Measurements from ENCODE around the gene AP1M2. TPM values are rescaled to one million over a fixed set of nuclear protein-coding genes. Genes with fewer than 3 reads are reported as not detected.
A peak's percentile ranks its signal among the peaks of the same experiment; 100 is the strongest.

Gene AP1M2
- total RNA-seq, 1 experiment from 2014 or later = 127 TPM

- no peak for TF ChIP-seq ZNF121 (CRISPR knock-in tag; IDR thresholded peaks at IDR 0.05)
- no peak for TF ChIP-seq RORB (CRISPR knock-in tag; IDR thresholded peaks at IDR 0.05)
These were observed 25.5 kb upstream of the AP1M2 start (continued) for GRCh38 chr19:10612499-10613119.

- Mint-ChIP-seq H3K27ac (no peak overlapping the region), H3K27me3 (ENCODE audit: low read depth) (no peaks in the 10 kb centered on the region), H3K36me3 (peaks cover 6% of the 10 kb centered on the region; the same call in 1 of the 2 replicates), H3K9me3 (no peaks in the 10 kb centered on the region), H3K4me1 (no peaks in the 10 kb centered on the region), H3K4me3 (no peak overlapping the region)
- ATAC-seq (no peak), DNase-seq (ENCODE audit: low spot score) (no peak)
- TF ChIP-seq, protein P1, sequence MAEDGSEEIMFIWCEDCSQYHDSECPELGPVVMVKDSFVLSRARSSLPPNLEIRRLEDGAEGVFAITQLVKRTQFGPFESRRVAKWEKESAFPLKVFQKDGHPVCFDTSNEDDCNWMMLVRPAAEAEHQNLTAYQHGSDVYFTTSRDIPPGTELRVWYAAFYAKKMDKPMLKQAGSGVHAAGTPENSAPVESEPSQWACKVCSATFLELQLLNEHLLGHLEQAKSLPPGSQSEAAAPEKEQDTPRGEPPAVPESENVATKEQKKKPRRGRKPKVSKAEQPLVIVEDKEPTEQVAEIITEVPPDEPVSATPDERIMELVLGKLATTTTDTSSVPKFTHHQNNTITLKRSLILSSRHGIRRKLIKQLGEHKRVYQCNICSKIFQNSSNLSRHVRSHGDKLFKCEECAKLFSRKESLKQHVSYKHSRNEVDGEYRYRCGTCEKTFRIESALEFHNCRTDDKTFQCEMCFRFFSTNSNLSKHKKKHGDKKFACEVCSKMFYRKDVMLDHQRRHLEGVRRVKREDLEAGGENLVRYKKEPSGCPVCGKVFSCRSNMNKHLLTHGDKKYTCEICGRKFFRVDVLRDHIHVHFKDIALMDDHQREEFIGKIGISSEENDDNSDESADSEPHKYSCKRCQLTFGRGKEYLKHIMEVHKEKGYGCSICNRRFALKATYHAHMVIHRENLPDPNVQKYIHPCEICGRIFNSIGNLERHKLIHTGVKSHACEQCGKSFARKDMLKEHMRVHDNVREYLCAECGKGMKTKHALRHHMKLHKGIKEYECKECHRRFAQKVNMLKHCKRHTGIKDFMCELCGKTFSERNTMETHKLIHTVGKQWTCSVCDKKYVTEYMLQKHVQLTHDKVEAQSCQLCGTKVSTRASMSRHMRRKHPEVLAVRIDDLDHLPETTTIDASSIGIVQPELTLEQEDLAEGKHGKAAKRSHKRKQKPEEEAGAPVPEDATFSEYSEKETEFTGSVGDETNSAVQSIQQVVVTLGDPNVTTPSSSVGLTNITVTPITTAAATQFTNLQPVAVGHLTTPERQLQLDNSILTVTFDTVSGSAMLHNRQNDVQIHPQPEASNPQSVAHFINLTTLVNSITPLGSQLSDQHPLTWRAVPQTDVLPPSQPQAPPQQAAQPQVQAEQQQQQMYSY (CRISPR knock-in tag; IDR thresholded peaks at IDR 0.05) = no peak
- TF ChIP-seq ZNF121 (CRISPR knock-in tag; IDR thresholded peaks at IDR 0.05) = 0 out of 2 replicates have a peak, but pooled peaks have one; percentile 9
- ChIA-PET CTCF (interaction anchor here (1.9 to 2.7 kb wide), 2 partner anchors 31 to 33 kb away, joined by 7 to 11 read pairs; no protein-coding TSS in a partner anchor), POLR2A (interaction anchor here (0.6 kb wide), 1 partner anchor 15 kb away, joined by 3 read pairs; no protein-coding TSS in a partner anchor)
These were observed 24.8 kb upstream of the AP1M2 start for GRCh38 chr19:10611907-10612306.

- H3K27ac Mint-ChIP-seq = peak overlapping the region; percentile 43
- H3K9me3 Mint-ChIP-seq = peaks cover 6% of the 10 kb centered on the region
- ATAC-seq (no peak), DNase-seq (ENCODE audit: low spot score) (no peak)
- H3K27me3 Mint-ChIP-seq (ENCODE audit: low read depth) = peaks cover 17% of the 10 kb centered on the region
- no peak overlapping the region for H3K4me3 Mint-ChIP-seq
- peaks cover 5% of the 10 kb centered on the region; the same call in 1 of the 2 replicates for H3K36me3 Mint-ChIP-seq
- TF ChIP-seq ZMAT4 (CRISPR knock-in tag; IDR thresholded peaks at IDR 0.05) = no peak
- TF ChIP-seq, protein P2, sequence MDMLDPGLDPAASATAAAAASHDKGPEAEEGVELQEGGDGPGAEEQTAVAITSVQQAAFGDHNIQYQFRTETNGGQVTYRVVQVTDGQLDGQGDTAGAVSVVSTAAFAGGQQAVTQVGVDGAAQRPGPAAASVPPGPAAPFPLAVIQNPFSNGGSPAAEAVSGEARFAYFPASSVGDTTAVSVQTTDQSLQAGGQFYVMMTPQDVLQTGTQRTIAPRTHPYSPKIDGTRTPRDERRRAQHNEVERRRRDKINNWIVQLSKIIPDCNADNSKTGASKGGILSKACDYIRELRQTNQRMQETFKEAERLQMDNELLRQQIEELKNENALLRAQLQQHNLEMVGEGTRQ (CRISPR knock-in tag; IDR thresholded peaks at IDR 0.05) = no peak
- no peak for TF ChIP-seq ZNF138 (CRISPR knock-in tag; conservative IDR thresholded peaks at IDR 0.05)
- TF ChIP-seq, protein P3, sequence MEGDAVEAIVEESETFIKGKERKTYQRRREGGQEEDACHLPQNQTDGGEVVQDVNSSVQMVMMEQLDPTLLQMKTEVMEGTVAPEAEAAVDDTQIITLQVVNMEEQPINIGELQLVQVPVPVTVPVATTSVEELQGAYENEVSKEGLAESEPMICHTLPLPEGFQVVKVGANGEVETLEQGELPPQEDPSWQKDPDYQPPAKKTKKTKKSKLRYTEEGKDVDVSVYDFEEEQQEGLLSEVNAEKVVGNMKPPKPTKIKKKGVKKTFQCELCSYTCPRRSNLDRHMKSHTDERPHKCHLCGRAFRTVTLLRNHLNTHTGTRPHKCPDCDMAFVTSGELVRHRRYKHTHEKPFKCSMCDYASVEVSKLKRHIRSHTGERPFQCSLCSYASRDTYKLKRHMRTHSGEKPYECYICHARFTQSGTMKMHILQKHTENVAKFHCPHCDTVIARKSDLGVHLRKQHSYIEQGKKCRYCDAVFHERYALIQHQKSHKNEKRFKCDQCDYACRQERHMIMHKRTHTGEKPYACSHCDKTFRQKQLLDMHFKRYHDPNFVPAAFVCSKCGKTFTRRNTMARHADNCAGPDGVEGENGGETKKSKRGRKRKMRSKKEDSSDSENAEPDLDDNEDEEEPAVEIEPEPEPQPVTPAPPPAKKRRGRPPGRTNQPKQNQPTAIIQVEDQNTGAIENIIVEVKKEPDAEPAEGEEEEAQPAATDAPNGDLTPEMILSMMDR (IDR thresholded peaks at IDR 0.05) = no peak
- TF ChIP-seq TEAD4 (CRISPR knock-in tag; IDR thresholded peaks at IDR 0.05) = no peak
- no peak for TF ChIP-seq FOXK1 (CRISPR knock-in tag; IDR thresholded peaks at IDR 0.05)
- TF ChIP-seq SOX15 (CRISPR knock-in tag; IDR thresholded peaks at IDR 0.05) = no peak
- TF ChIP-seq RELA (CRISPR knock-in tag; IDR thresholded peaks at IDR 0.05; ENCODE audit: borderline replicate concordance) = no peak
- TF ChIP-seq, protein P4, sequence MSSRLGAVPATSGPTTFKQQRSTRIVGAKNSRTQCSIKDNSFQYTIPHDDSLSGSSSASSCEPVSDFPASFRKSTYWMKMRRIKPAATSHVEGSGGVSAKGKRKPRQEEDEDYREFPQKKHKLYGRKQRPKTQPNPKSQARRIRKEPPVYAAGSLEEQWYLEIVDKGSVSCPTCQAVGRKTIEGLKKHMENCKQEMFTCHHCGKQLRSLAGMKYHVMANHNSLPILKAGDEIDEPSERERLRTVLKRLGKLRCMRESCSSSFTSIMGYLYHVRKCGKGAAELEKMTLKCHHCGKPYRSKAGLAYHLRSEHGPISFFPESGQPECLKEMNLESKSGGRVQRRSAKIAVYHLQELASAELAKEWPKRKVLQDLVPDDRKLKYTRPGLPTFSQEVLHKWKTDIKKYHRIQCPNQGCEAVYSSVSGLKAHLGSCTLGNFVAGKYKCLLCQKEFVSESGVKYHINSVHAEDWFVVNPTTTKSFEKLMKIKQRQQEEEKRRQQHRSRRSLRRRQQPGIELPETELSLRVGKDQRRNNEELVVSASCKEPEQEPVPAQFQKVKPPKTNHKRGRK (CRISPR knock-in tag; IDR thresholded peaks at IDR 0.05; ENCODE audit: borderline replicate concordance) = no peak
- TF ChIP-seq, protein P5, sequence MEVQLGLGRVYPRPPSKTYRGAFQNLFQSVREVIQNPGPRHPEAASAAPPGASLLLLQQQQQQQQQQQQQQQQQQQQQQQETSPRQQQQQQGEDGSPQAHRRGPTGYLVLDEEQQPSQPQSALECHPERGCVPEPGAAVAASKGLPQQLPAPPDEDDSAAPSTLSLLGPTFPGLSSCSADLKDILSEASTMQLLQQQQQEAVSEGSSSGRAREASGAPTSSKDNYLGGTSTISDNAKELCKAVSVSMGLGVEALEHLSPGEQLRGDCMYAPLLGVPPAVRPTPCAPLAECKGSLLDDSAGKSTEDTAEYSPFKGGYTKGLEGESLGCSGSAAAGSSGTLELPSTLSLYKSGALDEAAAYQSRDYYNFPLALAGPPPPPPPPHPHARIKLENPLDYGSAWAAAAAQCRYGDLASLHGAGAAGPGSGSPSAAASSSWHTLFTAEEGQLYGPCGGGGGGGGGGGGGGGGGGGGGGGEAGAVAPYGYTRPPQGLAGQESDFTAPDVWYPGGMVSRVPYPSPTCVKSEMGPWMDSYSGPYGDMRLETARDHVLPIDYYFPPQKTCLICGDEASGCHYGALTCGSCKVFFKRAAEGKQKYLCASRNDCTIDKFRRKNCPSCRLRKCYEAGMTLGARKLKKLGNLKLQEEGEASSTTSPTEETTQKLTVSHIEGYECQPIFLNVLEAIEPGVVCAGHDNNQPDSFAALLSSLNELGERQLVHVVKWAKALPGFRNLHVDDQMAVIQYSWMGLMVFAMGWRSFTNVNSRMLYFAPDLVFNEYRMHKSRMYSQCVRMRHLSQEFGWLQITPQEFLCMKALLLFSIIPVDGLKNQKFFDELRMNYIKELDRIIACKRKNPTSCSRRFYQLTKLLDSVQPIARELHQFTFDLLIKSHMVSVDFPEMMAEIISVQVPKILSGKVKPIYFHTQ (CRISPR knock-in tag; IDR thresholded peaks at IDR 0.05) = no peak
- no peak for TF ChIP-seq ZBTB43 (CRISPR knock-in tag; IDR thresholded peaks at IDR 0.05)
- no peak for TF ChIP-seq IRF2 (CRISPR knock-in tag; IDR thresholded peaks at IDR 0.05; ENCODE audit: borderline replicate concordance, low read depth)
- no peak for TF ChIP-seq PRRX2 (CRISPR knock-in tag; IDR thresholded peaks at IDR 0.05)
- TF ChIP-seq FOXP1 (CRISPR knock-in tag; IDR thresholded peaks at IDR 0.05; ENCODE audit: borderline replicate concordance) = no peak
- TF ChIP-seq TP53 (CRISPR knock-in tag; IDR thresholded peaks at IDR 0.05) = no peak
- ChIA-PET POLR2A (no interaction called here), CTCF (interaction anchor here (1.3 to 3.4 kb wide), 5 partner anchors 18 to 99 kb away, joined by 3 to 46 read pairs (median 4); no protein-coding TSS in a partner anchor)
- peaks cover 12% of the 10 kb centered on the region for H3K4me1 Mint-ChIP-seq
These were observed 17.4 kb upstream of the AP1M2 start for GRCh38 chr19:10604460-10604980.

Measured in WTC11 (cell line).